ENCODE data around the gene NTF3. TPM values are rescaled to one million over a fixed set of nuclear protein-coding genes. Genes with fewer than 3 reads are reported as not detected.

Gene NTF3
- polyA plus RNA-seq, 1 donor (not counting 4 experiments of a cell fraction or from before 2014, with no cell fraction given): not detected

DNA sequence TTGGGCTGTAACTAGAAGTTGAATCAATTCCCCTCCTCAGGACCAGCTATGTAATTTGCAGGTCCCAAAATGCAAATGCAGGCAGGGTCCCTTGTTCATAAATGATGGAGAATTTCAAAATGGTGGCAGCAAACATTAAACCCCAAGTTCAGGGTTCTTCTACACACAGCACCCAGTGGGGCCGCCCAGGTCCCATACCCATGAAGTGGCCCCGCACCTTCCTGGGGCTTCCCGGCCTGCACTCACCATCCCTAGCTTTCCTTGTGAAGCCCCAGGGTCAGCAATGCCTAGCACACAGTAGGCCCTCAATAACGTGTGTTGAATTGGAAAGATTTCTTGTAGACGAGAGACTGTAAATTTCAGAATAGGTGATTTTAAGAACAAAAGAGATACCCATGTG, 76.0 kb downstream of the NTF3 start:
- Histone ChIP-seq H3K4me1 (ENCODE audit: control insufficient read depth, extremely low read depth, insufficient read depth, low read length) (peaks cover 12% of the 10 kb centered on the region), H3K36me3 (ENCODE audit: control insufficient read depth in 2 of 2, extremely low read depth in 1 of 2, insufficient read depth in 2 of 2, low read length in 2 of 2) (no peaks in the 10 kb centered on the region), H3K27me3 (ENCODE audit: control insufficient read depth, extremely low read depth, insufficient read depth, low read length) (peaks cover 12% of the 10 kb centered on the region), H3K4me3 (ENCODE audit: control insufficient read depth in 2 of 3, extremely low read depth in 1 of 3, insufficient read depth in 2 of 3, low read depth in 1 of 3, low read length in 3 of 3) (no peak overlapping the region), H3K9ac (ENCODE audit: control insufficient read depth, extremely low read depth, insufficient read depth, low read length) (no peak overlapping the region), H3K9me3 (ENCODE audit: control insufficient read depth, low read depth, low read length) (no peaks in the 10 kb centered on the region), H2AFZ (ENCODE audit: control insufficient read depth, low read length) (no peak overlapping the region), H3K27ac (ENCODE audit: control insufficient read depth, insufficient read depth, low read length) (no peak overlapping the region), H3K9me1 (ENCODE audit: control insufficient read depth, extremely low read depth, insufficient read depth, low read length) (no peaks in the 10 kb centered on the region), H4K20me1 (ENCODE audit: control insufficient read depth, extremely low read depth, insufficient read depth, low read length) (no peaks in the 10 kb centered on the region), H3K79me2 (ENCODE audit: control insufficient read depth, insufficient read depth, low read length) (no peaks in the 10 kb centered on the region), H3K4me2 (ENCODE audit: control insufficient read depth, extremely low read depth, insufficient read depth, low read depth, low read length) (no peak overlapping the region)
- no peak for FAIRE-seq
- DNase-seq (ENCODE audit: low read depth, low spot score): no peak
- dilution Hi-C loops (cut with MboI; ENCODE audit: extremely low pct_ligation_motif_present, low sequenced_read_pairs): no loop called here
- TF ChIP-seq EZH2 (IDR thresholded peaks at IDR 0.05; ENCODE audit: low read length): no peak
- TF ChIP-seq, protein P1, sequence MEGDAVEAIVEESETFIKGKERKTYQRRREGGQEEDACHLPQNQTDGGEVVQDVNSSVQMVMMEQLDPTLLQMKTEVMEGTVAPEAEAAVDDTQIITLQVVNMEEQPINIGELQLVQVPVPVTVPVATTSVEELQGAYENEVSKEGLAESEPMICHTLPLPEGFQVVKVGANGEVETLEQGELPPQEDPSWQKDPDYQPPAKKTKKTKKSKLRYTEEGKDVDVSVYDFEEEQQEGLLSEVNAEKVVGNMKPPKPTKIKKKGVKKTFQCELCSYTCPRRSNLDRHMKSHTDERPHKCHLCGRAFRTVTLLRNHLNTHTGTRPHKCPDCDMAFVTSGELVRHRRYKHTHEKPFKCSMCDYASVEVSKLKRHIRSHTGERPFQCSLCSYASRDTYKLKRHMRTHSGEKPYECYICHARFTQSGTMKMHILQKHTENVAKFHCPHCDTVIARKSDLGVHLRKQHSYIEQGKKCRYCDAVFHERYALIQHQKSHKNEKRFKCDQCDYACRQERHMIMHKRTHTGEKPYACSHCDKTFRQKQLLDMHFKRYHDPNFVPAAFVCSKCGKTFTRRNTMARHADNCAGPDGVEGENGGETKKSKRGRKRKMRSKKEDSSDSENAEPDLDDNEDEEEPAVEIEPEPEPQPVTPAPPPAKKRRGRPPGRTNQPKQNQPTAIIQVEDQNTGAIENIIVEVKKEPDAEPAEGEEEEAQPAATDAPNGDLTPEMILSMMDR (optimal IDR thresholded peaks at IDR 0.05 in 1 of 3, IDR thresholded peaks at IDR 0.05 in 1 of 3, conservative IDR thresholded peaks at IDR 0.05 in 1 of 3; ENCODE audit: extremely low read depth in 1 of 3, insufficient read depth in 2 of 3, low read length in 3 of 3): no peak

DNA sequence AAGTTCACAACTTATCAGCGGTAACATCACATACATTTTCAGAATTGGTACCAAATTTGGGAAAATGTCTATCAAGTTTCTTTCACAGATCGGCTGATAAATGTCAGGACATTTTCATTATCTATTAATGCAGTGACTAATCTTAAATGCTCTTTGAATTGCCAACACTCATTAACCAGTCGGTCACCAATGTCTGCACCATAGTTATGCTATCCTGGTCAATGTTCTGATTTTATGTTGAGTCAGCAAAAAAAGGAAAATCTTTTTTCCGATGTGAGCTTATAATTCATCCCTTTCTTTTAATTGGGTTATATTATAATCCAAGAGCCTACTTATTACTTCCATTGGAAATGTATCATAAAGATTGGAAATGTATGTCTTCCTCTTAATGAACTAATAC, 77.2 kb downstream of the NTF3 start:
- no peak overlapping the region for H3K9ac ChIP-seq (ENCODE audit: control insufficient read depth, extremely low read depth, insufficient read depth, low read length)
- dilution Hi-C loops (cut with MboI; ENCODE audit: extremely low pct_ligation_motif_present, low sequenced_read_pairs): no loop called here
- FAIRE-seq (no peak), DNase-seq (ENCODE audit: low read depth, low spot score) (no peak)
- peaks cover 4% of the 10 kb centered on the region for H3K4me1 ChIP-seq (ENCODE audit: control insufficient read depth, extremely low read depth, insufficient read depth, low read length)
- no peaks in the 10 kb centered on the region for H3K36me3 ChIP-seq (ENCODE audit: control insufficient read depth in 2 of 2, extremely low read depth in 1 of 2, insufficient read depth in 2 of 2, low read length in 2 of 2)
- peaks cover 12% of the 10 kb centered on the region for H3K27me3 ChIP-seq (ENCODE audit: control insufficient read depth, extremely low read depth, insufficient read depth, low read length)
- H4K20me1 ChIP-seq (ENCODE audit: control insufficient read depth, extremely low read depth, insufficient read depth, low read length): no peaks in the 10 kb centered on the region
- H3K27ac ChIP-seq (ENCODE audit: control insufficient read depth, insufficient read depth, low read length): no peak overlapping the region
- no peak overlapping the region for H2AFZ ChIP-seq (ENCODE audit: control insufficient read depth, low read length)
- no peak for TF ChIP-seq EZH2 (IDR thresholded peaks at IDR 0.05; ENCODE audit: low read length)
- TF ChIP-seq, protein P1 (optimal IDR thresholded peaks at IDR 0.05 in 1 of 3, IDR thresholded peaks at IDR 0.05 in 1 of 3, conservative IDR thresholded peaks at IDR 0.05 in 1 of 3; ENCODE audit: extremely low read depth in 1 of 3, insufficient read depth in 2 of 3, low read length in 3 of 3): no peak
- H3K79me2 ChIP-seq (ENCODE audit: control insufficient read depth, insufficient read depth, low read length): no peaks in the 10 kb centered on the region
- no peak overlapping the region for H3K4me3 ChIP-seq (ENCODE audit: control insufficient read depth in 2 of 3, extremely low read depth in 1 of 3, insufficient read depth in 2 of 3, low read depth in 1 of 3, low read length in 3 of 3)
- H3K4me2 ChIP-seq (ENCODE audit: control insufficient read depth, extremely low read depth, insufficient read depth, low read depth, low read length): no peak overlapping the region
- H3K9me1 ChIP-seq (ENCODE audit: control insufficient read depth, extremely low read depth, insufficient read depth, low read length): no peaks in the 10 kb centered on the region
- no peaks in the 10 kb centered on the region for H3K9me3 ChIP-seq (ENCODE audit: control insufficient read depth, low read depth, low read length)
